ENCODE measurements around the gene LEFTY1.

DNA sequence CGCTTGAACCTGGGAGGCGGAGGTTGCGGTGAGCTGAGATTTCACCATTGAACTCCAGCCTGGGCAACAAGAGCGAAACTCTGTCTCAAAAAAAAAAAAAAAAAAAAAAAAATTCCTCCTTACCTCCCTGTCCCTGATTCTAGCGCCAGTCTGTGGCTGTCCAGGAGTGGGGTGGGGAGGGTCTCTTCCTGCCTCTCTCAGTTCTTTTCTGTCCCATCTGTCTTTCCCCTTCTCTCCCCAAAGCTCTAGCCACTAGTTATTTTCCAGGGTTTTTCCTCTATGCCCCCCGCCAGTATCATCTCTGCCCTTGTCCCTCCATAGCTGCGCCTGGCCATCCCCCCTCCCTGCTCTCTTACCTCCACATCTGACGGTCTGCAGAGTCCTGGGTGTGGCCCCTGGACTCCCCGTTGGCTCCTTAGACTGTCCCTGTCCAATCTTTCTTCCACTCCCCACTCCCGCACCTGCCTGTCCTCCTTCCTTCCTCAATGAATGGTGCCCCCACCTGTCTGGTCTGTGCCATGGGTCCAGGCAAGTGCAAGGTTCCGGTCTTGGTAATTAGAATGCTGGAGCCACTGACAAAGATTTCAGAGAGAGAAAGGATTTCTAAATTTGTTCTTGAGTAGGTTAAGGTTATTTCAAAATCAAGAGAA lies 5.2 kb downstream of the LEFTY1 start:
- TF ChIP-seq, protein P1, sequence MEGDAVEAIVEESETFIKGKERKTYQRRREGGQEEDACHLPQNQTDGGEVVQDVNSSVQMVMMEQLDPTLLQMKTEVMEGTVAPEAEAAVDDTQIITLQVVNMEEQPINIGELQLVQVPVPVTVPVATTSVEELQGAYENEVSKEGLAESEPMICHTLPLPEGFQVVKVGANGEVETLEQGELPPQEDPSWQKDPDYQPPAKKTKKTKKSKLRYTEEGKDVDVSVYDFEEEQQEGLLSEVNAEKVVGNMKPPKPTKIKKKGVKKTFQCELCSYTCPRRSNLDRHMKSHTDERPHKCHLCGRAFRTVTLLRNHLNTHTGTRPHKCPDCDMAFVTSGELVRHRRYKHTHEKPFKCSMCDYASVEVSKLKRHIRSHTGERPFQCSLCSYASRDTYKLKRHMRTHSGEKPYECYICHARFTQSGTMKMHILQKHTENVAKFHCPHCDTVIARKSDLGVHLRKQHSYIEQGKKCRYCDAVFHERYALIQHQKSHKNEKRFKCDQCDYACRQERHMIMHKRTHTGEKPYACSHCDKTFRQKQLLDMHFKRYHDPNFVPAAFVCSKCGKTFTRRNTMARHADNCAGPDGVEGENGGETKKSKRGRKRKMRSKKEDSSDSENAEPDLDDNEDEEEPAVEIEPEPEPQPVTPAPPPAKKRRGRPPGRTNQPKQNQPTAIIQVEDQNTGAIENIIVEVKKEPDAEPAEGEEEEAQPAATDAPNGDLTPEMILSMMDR (conservative IDR thresholded peaks at IDR 0.05; ENCODE audit: low read length), result no peak
- TF ChIP-seq EZH2phosphoT487 (IDR thresholded peaks at IDR 0.05; ENCODE audit: borderline replicate concordance), result no peak

Data from Loucy (cell line).